GM21576 (cell line): Measurements from ENCODE around the gene HMBS.

Experiments
- ATAC-seq: cut with Tn5 transposase; IDR thresholded peaks from one replicate; pipeline ENCODE4 v1.9.1; 2021; ENCODE audit warnings: mild to moderate bottlenecking, moderate library complexity; ENCODE audit not compliant: unreplicated experiment

Gene HMBS

DNA sequence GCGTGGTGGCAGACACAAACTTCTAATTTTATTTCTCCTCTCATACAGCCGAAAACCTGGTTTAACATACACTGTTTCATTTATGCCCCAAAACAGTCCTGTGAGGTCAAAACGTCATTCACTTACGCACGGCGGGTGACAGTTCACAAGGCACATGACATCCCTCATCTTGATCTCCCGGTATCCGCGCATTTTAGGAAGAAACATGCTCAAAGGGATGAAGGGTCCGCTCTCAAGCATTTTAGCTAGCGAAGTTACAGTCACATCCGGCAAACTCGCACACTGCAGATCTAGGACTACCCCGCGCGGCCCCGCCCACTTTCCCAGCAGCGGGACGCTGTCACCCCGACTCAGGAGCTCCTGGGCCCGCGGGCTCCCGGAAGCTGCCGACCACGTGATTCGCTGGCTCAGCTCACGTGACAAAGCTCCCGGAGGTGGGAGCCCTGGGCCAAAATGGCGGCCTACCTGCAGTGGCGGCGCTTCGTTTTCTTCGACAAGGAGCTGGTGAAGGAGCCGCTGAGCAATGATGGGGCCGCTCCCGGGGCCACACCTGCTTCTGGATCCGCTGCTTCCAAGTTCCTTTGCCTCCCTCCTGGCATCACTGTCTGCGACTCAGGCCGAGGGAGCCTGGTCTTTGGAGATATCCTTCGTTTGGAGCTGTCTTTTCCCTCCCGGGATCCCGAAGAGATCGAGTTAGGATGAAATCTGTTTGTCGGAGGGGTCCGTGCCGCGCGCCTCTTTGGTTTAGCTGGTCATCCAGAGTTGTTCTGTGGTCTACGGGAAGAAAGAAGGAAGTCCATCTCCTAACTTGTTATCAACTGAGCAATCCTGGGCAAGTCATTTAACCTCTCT, 17.1 kb upstream of the HMBS start, which contains the start of gene VPS11:
VPS11 (plus strand) TSS at position 448 of the 852 bp plus-strand sequence; CDS start at position 454, 6 bp downstream.
- ATAC-seq = peak; percentile 96

DNA sequence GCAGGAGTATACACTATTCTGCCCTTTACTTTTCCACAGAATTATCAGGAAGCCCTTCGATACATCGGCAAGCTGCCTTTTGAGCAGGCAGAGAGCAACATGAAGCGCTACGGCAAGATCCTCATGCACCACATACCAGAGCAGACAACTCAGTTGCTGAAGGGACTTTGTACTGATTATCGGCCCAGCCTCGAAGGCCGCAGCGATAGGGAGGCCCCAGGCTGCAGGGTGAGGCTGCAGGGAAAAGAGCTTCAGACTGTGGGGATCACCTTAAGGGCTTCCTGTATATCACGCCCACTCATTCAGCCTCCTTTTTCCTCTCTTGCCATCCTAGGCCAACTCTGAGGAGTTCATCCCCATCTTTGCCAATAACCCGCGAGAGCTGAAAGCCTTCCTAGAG, 6.8 kb upstream of the HMBS start:
- ATAC-seq = no peak

GRCh38 chr11:119078675-119079420, 5.8 kb upstream of the HMBS start:
- ATAC-seq = no peak

GRCh38 chr11:119081682-119082260, 2.9 kb upstream of the HMBS start:
- no peak for ATAC-seq

DNA sequence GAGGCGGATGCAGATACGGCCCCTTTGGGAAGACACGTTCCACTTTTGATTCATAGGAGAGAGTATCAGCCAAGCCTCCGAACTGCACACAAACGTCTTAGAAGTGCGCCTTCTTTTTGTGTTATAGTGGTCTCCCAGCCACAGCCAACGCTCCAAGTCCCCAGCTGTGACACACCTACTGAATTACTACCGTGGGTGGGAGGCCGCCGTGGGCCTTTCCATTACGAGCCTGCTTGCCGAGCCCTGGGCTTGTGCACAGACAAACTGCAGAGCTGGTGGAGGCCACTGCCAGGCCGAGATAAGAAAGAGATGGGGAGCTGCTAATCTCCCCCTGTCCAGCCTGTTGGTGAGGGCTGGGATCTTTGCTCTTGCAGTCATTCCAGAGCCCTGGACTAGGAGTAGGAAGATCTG, 761 bp downstream of the HMBS start:
- peak; percentile 16 for ATAC-seq

- ATAC-seq = no peak
These were observed 2.4 kb downstream of the HMBS start for GRCh38 chr11:119087123-119087522.

DNA sequence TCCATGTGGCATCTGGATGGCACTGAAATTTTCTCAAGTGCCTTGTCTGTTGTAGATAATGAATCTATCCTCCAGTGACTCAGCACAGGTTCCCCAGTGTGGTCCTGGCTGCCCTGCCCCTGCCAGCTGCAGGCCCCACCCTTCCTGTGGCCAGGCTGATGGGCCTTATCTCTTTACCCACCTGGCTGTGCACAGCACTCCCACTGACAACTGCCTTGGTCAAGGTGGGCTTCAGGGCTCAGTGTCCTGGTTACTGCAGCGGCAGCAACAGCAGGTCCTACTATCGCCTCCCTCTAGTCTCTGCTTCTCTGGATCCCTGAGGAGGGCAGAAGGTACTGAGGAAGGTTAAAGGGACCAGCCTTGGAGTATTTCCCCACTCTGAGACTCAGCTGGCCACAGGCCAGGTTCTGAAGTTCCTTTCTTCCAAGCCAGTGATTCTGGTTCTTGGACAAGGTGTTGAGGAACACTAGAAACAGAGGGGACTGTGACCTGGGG, 3.1 kb downstream of the HMBS start:
- ATAC-seq = no peak

DNA sequence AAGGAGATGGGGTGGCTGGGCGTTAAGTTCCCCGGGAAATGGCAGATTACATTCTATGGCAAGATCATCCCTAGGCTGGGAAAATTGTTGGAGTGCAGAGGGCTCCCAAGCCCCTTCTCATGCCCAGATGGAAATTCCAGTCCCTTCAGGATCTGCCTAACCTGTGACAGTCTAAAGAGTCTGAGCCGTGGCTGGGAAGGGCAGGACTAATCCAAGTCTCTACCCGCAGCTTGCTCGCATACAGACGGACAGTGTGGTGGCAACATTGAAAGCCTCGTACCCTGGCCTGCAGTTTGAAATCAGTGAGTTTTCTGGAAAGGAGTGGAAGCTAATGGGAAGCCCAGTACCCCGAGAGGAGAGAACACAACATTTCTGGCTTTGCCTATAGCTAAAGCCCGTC, 3.7 kb downstream of the HMBS start:
- ATAC-seq = no peak

DNA sequence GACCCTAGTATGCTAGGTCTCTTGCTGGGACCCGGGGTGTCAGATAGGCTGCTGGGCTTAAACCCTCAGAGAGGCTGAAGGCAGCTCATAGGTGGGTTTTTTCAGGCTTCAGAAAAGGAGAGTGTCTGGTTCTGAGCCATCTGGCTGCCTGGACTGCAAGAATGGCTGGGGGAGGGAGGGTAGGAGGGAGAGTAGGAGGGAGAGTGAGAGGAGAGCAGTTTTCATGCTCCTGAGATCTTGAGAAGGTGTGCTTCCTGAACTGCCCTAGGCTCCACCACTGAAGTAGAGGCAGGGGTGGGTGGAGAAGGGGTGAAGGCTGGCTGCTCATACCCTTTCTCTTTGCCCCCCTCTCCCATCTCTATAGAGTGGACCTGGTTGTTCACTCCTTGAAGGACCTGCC, 4.6 kb downstream of the HMBS start:
- ATAC-seq = no peak

DNA sequence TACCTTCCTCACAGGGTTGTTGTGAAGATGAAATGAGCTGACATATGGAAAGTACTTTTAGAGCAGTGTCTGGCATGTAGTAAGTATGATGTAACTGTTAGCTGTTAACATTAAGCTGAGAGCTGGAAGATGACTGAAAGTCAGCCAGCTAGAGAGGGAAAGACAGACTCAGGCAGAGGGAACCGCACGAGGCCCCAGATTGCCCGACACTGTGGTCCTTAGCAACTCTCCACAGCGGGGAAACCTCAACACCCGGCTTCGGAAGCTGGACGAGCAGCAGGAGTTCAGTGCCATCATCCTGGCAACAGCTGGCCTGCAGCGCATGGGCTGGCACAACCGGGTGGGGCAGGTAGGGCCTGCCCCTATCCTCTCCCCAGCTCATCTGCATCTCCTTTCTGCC, 6.5 kb downstream of the HMBS start:
- no peak for ATAC-seq

DNA sequence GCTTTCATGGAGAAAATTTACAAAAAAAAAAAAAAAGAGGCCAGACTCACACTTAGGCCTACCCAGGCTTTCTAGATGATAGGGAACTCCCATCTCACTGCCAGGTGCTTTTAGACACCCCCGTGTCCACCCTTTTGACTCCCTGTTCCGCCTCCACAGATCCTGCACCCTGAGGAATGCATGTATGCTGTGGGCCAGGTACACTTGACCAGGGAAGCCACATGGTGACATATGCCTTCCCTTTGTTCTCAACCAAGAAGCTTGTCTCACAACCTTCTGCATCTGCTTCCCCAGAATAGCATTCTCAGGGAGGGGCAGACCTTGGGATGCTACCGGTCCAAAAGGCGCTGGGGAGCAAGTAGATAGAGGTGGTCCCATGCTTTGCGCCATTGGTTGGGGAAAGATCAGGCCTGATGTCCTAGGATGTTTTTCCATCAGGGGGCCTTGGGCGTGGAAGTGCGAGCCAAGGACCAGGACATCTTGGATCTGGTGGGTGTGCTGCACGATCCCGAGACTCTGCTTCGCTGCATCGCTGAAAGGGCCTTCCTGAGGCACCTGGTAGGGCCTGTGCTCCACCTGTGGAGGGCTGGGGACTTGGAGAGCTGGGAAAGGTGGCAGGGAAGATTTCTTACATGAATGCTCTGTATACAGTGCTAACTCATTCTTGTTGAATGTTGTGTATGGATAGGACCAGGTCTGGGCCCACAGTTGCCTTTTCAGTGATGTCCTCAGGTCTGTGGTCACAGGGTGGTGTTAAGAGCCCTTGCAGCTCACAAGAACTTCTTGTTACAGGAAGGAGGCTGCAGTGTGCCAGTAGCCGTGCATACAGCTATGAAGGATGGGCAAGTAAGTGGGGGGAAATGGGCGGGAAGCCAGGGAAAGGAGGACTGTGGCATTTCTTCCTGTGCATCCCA, 7.5 kb downstream of the HMBS start:
- no peak for ATAC-seq

DNA sequence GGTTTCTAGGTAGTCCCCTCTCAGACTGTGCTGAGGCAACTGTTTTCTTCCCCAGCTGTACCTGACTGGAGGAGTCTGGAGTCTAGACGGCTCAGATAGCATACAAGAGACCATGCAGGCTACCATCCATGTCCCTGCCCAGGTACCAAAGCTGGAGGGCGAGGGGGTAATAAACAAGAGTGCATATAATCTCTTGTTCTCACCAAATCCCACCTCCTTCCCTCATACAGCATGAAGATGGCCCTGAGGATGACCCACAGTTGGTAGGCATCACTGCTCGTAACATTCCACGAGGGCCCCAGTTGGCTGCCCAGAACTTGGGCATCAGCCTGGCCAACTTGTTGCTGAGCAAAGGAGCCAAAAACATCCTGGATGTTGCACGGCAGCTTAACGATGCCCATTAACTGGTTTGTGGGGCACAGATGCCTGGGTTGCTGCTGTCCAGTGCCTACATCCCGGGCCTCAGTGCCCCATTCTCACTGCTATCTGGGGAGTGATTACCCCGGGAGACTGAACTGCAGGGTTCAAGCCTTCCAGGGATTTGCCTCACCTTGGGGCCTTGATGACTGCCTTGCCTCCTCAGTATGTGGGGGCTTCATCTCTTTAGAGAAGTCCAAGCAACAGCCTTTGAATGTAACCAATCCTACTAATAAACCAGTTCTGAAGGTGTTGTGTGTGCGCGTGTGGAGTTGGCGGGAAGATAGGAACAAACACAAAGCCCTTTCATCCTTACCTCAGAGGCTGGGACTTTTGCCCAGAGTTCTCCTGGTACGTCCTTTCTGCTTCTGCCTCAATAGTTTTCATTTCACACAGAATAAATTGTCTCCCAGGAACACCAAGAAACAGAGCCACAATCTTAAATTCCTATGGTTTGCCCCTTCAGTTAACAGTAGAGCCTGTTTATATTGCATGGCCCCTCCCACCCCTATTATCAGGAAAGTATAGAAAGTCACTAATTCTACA, 8.5 kb downstream of the HMBS start:
- ATAC-seq = no peak

GRCh38 chr11:119093942-119094815, 9.5 kb downstream of the HMBS start:
- ATAC-seq = no peak

- ATAC-seq = peak; percentile 34
These were observed 10.1 kb downstream of the HMBS start for GRCh38 chr11:119094816-119095065.

- peak; percentile 80 for ATAC-seq
These were observed 10.6 kb downstream of the HMBS start for GRCh38 chr11:119095066-119095880.

DNA sequence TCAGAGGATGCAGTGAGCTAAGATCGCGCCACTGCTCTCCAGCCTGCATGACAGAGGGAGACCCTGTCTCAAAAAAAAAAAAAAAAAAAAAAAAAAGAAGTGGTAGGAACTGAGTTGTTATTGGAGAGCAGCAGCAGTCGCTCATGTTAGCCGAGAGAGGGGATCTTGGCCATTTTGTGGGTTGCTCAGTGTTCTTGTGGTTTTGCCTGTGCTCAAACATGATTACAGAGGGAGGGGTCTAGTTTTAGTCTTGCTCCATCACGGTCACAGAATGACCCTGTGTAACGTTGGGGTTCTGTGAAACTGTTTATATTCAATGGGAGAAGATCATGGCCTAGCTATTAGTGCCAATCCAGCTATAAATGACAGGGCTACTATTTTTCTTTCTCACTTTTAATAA, 15.0 kb downstream of the HMBS start:
- ATAC-seq = no peak

- no peak for ATAC-seq
These were observed 15.7 kb downstream of the HMBS start for GRCh38 chr11:119100246-119100970.
